HG03139 (cell line): Measurements from ENCODE around the gene MAPK11.

Source experiments
- ATAC-seq: cut with Tn5 transposase; IDR thresholded peaks from one replicate; pipeline ENCODE4 v1.9.1; 2021; ENCODE audit not compliant: unreplicated experiment

The MAPK11 gene

GRCh38 chr22:50308597-50308935, 38.4 kb upstream of the MAPK11 start:
- no peak for ATAC-seq

GRCh38 chr22:50307890-50308596, 37.9 kb upstream of the MAPK11 start:
- no peak for ATAC-seq

GRCh38 chr22:50306753-50307749, 36.9 kb upstream of the MAPK11 start, which contains the start of gene PLXNB2:
Gene PLXNB2 (minus strand): TSS chr22:50307646. CDS start chr22:50290584, 17,062 bp downstream.
- ATAC-seq, result no peak

- no peak for ATAC-seq
Measured at GRCh38 chr22:50305923-50306566, 35.9 kb upstream of the MAPK11 start.

- no peak for ATAC-seq
Measured at GRCh38 chr22:50305393-50305922, 35.3 kb upstream of the MAPK11 start.

GRCh38 chr22:50304528-50305392, 34.6 kb upstream of the MAPK11 start:
- ATAC-seq, result no peak

- no peak for ATAC-seq
Measured at GRCh38 chr22:50303848-50304527, 33.8 kb upstream of the MAPK11 start.

- ATAC-seq, result no peak
Measured at GRCh38 chr22:50303515-50303847, 33.3 kb upstream of the MAPK11 start.

- ATAC-seq, result no peak
Measured at GRCh38 chr22:50302564-50302963, 32.4 kb upstream of the MAPK11 start.

GRCh38 chr22:50302041-50302541, 31.9 kb upstream of the MAPK11 start:
- ATAC-seq, result no peak

GRCh38 chr22:50301581-50301991, 31.4 kb upstream of the MAPK11 start:
- no peak for ATAC-seq

- ATAC-seq, result no peak
Measured at GRCh38 chr22:50300620-50301257, 30.6 kb upstream of the MAPK11 start.

GRCh38 chr22:50299785-50300619, 29.8 kb upstream of the MAPK11 start:
- no peak for ATAC-seq

- ATAC-seq, result no peak
Measured at GRCh38 chr22:50298937-50299784, 29.0 kb upstream of the MAPK11 start.

- no peak for ATAC-seq
Measured at GRCh38 chr22:50298266-50298637, 28.1 kb upstream of the MAPK11 start.

GRCh38 chr22:50297510-50298265, 27.5 kb upstream of the MAPK11 start:
- ATAC-seq, result no peak
